GM12878 (cell line): ENCODE measurements around the gene HYDIN. TPM values are rescaled to one million over a fixed set of nuclear protein-coding genes. Genes with fewer than 3 reads are reported as not detected.
A peak's percentile ranks its signal among the peaks of the same experiment; 100 is the strongest.

Source experiments
- ATAC-seq: fragments of 200-7000 bp; cut with Tn5 transposase; 3 replicates; pipeline ENCODE4 v1.9.1; 2020; ENCODE audit warnings: mild to moderate bottlenecking, moderate library complexity
- BruUV-seq: library from RNA; stranded (reverse); fragments of 400-500 nt; replicated peaks from 2 replicates; lab custom pipeline; 2021; lab: Mats Ljungman, UMichigan
- CTCF ChIA-PET: fragments of 300-600 bp; sonication (Branson Sonifier 250); formaldehyde crosslinking; extraction: SDS; loops from one replicate; lab custom pipeline; 2021; ENCODE audit warnings: inconsistent platforms; lab: Yijun Ruan, JAX
- POLR2A ChIA-PET: fragments of 350-600 bp; formaldehyde crosslinking; extraction: SDS; loops from one replicate; lab custom pipeline; 2021; ENCODE audit warnings: inconsistent platforms; lab: Charles Lee
- RAD21 ChIA-PET: fragments of 300-600 bp; sonication (Branson Sonifier 250); formaldehyde crosslinking; loops from one replicate; lab custom pipeline; 2023; ENCODE audit warnings: antibody characterized with exemption; ENCODE audit not compliant: unreplicated experiment; lab: Charles Lee
- SMC1A ChIA-PET: fragments of 300-600 bp; sonication (Branson Sonifier 250); formaldehyde crosslinking; loops from one replicate; lab custom pipeline; 2023; ENCODE audit not compliant: unreplicated experiment, uncharacterized antibody; lab: Charles Lee
- DNase-seq: peaks from one replicate; pipeline ENCODE4 v3.0.0-alpha.2; 2011; ENCODE audit warnings: low read depth, low spot score
- FAIRE-seq: peaks from 3 replicates; lab custom pipeline; 2011; peaks lifted over from hg19 to GRCh38; lab: Jason Lieb, UNC
- H2AFZ ChIP-seq: 2 replicates; pipeline ENCODE4 v1.6.0; 2011; ENCODE audit warnings: low read depth, low read length, control low read depth; ENCODE audit not compliant: control insufficient read depth
- H3K27ac ChIP-seq: 2 replicates; pipeline ENCODE4 v1.5.1; 2011; ENCODE audit warnings: control low read depth; ENCODE audit not compliant: control insufficient read depth, insufficient read depth
- H3K27me3 ChIP-seq, 2 experiments: replicated peaks in 1 of 2; 2 replicates each; pipeline versions ENCODE4 v1.6.0 to v1.6.1; 2011; ENCODE audit warnings: low read length in 1 of 2; ENCODE audit not compliant: control insufficient read depth in 2 of 2, insufficient read depth in 2 of 2
- H3K36me3 ChIP-seq, 2 experiments: 2 replicates each; pipeline ENCODE4 v1.5.1; 2011; ENCODE audit warnings: low read length in 1 of 2; ENCODE audit not compliant: control insufficient read depth in 2 of 2, insufficient read depth in 2 of 2
- H3K4me1 ChIP-seq: 2 replicates; pipeline ENCODE4 v1.6.1; 2011; ENCODE audit warnings: mild to moderate bottlenecking, low read length, moderate library complexity, mixed read lengths; ENCODE audit not compliant: control insufficient read depth, insufficient read depth
- H3K4me2 ChIP-seq: 2 replicates; pipeline ENCODE4 v1.6.0; 2011; ENCODE audit warnings: control low read depth; ENCODE audit not compliant: control insufficient read depth, insufficient read depth
- H3K4me3 ChIP-seq: fragments of 200-600 bp; sonication (generic); 2 replicates; pipeline ENCODE4 v1.5.1; 2016
- H3K79me2 ChIP-seq: 2 replicates; pipeline ENCODE4 v1.6.0; 2011; ENCODE audit warnings: low read length; ENCODE audit not compliant: control insufficient read depth, insufficient read depth
- H3K9ac ChIP-seq: 2 replicates; pipeline ENCODE4 v1.8.0; 2011; ENCODE audit warnings: low read length, control low read depth, mixed read lengths; ENCODE audit not compliant: control insufficient read depth, insufficient read depth
- H3K9me3 ChIP-seq: replicated peaks from 3 replicates; pipeline ENCODE4 v1.5.1; 2011; ENCODE audit warnings: mild to moderate bottlenecking, low read length; ENCODE audit not compliant: control insufficient read depth, insufficient read depth
- H4K20me1 ChIP-seq: 2 replicates; pipeline ENCODE4 v1.6.0; 2011; ENCODE audit not compliant: control insufficient read depth, insufficient read depth
- BMI1 ChIP-seq: fragments of 450-650 bp; IDR thresholded peaks from 2 replicates; pipeline ENCODE4 v1.6.1; 2016; ENCODE audit warnings: mild to moderate bottlenecking, moderate library complexity, borderline replicate concordance
- CTCF ChIP-seq, 3 experiments: IDR thresholded peaks in 2 of 3; conservative IDR thresholded peaks in 1 of 3; 2 replicates each; pipeline ENCODE4 v1.5.1; 2011; ENCODE audit warnings: low read depth in 3 of 3, low read length in 3 of 3, mild to moderate bottlenecking in 3 of 3, control low read depth in 2 of 3, moderate library complexity in 2 of 3, inconsistent platforms in 1 of 3, mixed read lengths in 1 of 3; ENCODE audit not compliant: control insufficient read depth in 2 of 3, insufficient read depth in 1 of 3; ENCODE audit errors: extremely low read depth in 1 of 3
- DPF2 ChIP-seq: fragments of 450-650 bp; IDR thresholded peaks from 2 replicates; pipeline ENCODE4 v1.6.1; 2017; ENCODE audit warnings: mild to moderate bottlenecking
- ETV6 ChIP-seq, 2 experiments: fragments of 450-650 bp in 1 of 2; IDR thresholded peaks in 1 of 2; conservative IDR thresholded peaks in 1 of 2; 2 replicates each; pipeline ENCODE4 v1.6.1; 2014; ENCODE audit warnings: antibody characterized with exemption in 1 of 2, borderline replicate concordance in 1 of 2, low read depth in 1 of 2, mild to moderate bottlenecking in 1 of 2, moderate library complexity in 1 of 2
- HDAC6 ChIP-seq: fragments of 200-600 bp; sonication (generic); IDR thresholded peaks from one replicate; pipeline ENCODE4 v1.8.0; 2017; ENCODE audit warnings: antibody characterized with exemption; ENCODE audit not compliant: unreplicated experiment
- JUNB ChIP-seq: IDR thresholded peaks from 2 replicates; pipeline ENCODE4 v1.6.1; 2016; ENCODE audit warnings: antibody characterized with exemption, mild to moderate bottlenecking
- POLR2AphosphoS2 ChIP-seq: IDR thresholded peaks from 2 replicates; pipeline ENCODE4 v1.6.1; 2011; ENCODE audit warnings: low read depth, mild to moderate bottlenecking, low read length, improper control_type of control experiment, moderate library complexity
- SMC3 ChIP-seq: IDR thresholded peaks from 2 replicates; pipeline ENCODE4 v1.6.1; 2011; ENCODE audit warnings: low read length, improper control_type of control experiment, borderline replicate concordance
- SP1 ChIP-seq: IDR thresholded peaks from one replicate; pipeline ENCODE4 v1.6.1; 2011; ENCODE audit warnings: low read depth, low read length
- TBL1XR1 ChIP-seq: IDR thresholded peaks from 2 replicates; pipeline ENCODE4 v1.6.1; 2012; ENCODE audit warnings: low read depth, low read length, improper control_type of control experiment
- YBX1 ChIP-seq: fragments of 450-650 bp; IDR thresholded peaks from 2 replicates; pipeline ENCODE4 v1.6.1; 2016; ENCODE audit warnings: antibody characterized with exemption
- ZBED1 ChIP-seq: IDR thresholded peaks from 2 replicates; pipeline ENCODE4 v1.6.1; 2016; ENCODE audit warnings: borderline replicate concordance
- WGBS: methylation state at CpG from one replicate; pipeline ENCODE4 v1.1.6; 2016; ENCODE audit warnings: low lambda C conversion rate; ENCODE audit not compliant: insufficient replicate concordance, insufficient coverage; ENCODE audit errors: missing lambda C conversion rate; 5-methylcytosine and 5-hydroxymethylcytosine counted together
- in situ Hi-C: fragments of 300-500 bp; cut with MboI; formaldehyde crosslinking; loops from 9 replicates; pipeline ENCODE4 v1.14.3; 2018; ENCODE audit warnings: mixed read lengths
- intact Hi-C: fragments of 100-400 bp; cut with micrococcal nuclease; formaldehyde crosslinking; loops from one replicate; pipeline ENCODE4 v1.14.2; 2022; ENCODE audit not compliant: unreplicated experiment
- polyA plus RNA-seq, 11 experiments: library from polyadenylated mRNA; depleted of rRNA in 4 of 11; unstranded in 6 of 11; stranded (reverse) in 5 of 11; fragments of >200 nt; fragmentation: Nextera tagmentation in 4 of 11; fragmentation: Illumina TruSeq in 1 of 11; extraction: Ambion mirVana in 4 of 11; extraction: Trizol in 1 of 11; gene quantifications; 1 replicate in 1 of 11; 2 replicates in 10 of 11; pipeline versions ENCODE4 v1.2.1 to v1.2.3, GENCODE V29; 2011 to 2016; ENCODE audit warnings: inconsistent platforms in 2 of 11, missing spikeins in 2 of 11, low read depth in 1 of 11
- total RNA-seq, 4 experiments: library from RNA; depleted of rRNA in 3 of 4; stranded (reverse); fragments of >200 nt in 3 of 4; fragmentation: Illumina TruSeq in 1 of 4; extraction: Trizol in 1 of 4; gene quantifications; 2 replicates each; pipeline versions ENCODE4 v1.2.1 to v1.2.3, GENCODE V29; 2013 to 2021

HYDIN gene
- total and polyA plus RNA-seq, 10 of the 15 experiments (the other 5 are each of a cell fraction or from before 2014, with no cell fraction given): 0.01 to 0.30 (median 0.10) TPM; not detected in 7

DNA sequence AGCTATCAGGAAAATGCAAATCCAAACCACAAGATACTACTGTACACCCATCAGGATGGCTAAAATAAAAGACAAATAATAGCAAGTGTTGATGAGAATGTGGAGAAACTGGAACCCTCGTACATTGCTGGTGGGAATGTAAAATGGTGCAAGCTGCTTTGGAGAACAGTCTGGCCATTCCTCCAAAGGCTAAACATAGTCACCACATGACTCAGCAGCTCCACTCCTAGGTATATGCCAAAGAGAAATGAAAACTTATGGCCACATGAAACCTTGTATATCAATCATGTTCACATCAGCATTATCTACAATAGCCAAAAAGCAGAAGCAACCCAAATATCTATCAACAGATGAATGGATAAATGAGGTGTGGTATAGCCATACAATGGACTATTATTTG, 458.0 kb downstream of the HYDIN start:
- H3K9me3 ChIP-seq: no peaks in the 10 kb centered on the region
- no peaks in the 10 kb centered on the region for H3K79me2 ChIP-seq
- in situ Hi-C loops: no loop called here
- H2AFZ ChIP-seq: no peak overlapping the region
- BruUV-seq: no TSS peak
- WGBS: 95% methylated on average over 1 of the region's 1 CpG
- H3K4me2 ChIP-seq: no peak overlapping the region
- ChIA-PET RAD21 (no interaction called here), SMC1A (interaction anchor here (0.7 to 0.8 kb wide), 2 partner anchors 94 to 119 kb away, joined by 3 read pairs; no protein-coding TSS in a partner anchor), POLR2A (no interaction called here), CTCF (interaction anchor here (1.4 to 2.8 kb wide), 3 partner anchors 9 to 842 kb away, joined by 4 to 19 read pairs (median 6); no protein-coding TSS in a partner anchor)
- no peak for FAIRE-seq
- H3K4me3 ChIP-seq: no peak overlapping the region
- H4K20me1 ChIP-seq: no peaks in the 10 kb centered on the region
- intact Hi-C loops: loop anchor here (1.0 to 10.0 kb wide), 2 partner anchors 22 to 178 kb away; no protein-coding TSS in a partner anchor
- H3K9ac ChIP-seq: no peak overlapping the region
- no peak overlapping the region for H3K27ac ChIP-seq
- no peak for ATAC-seq
- peaks cover 8 to 13% of the 10 kb centered on the region in 2 experiments; a peak in 3 of 4 replicates for H3K36me3 ChIP-seq
- TF ChIP-seq POLR2AphosphoS2 (no peak), BMI1 (no peak)
- no peaks in the 10 kb centered on the region for H3K27me3 ChIP-seq
- no peak for DNase-seq
- H3K4me1 ChIP-seq: no peaks in the 10 kb centered on the region

GRCh38 chr16:70770626-70771552, 459.6 kb downstream of the HYDIN start:
- H3K4me3 ChIP-seq: no peak overlapping the region
- POLR2A ChIA-PET: interaction anchor here (0.6 to 0.8 kb wide), 3 partner anchors 9 to 37 kb away, joined by 3 to 7 read pairs (median 4); no protein-coding TSS in a partner anchor
- intact Hi-C loops: loop anchor here (1.0 to 10.0 kb wide), 2 partner anchors 90 to 176 kb away; no protein-coding TSS in a partner anchor
- no peak overlapping the region for H2AFZ ChIP-seq
- no TSS peak for BruUV-seq
- FAIRE-seq (no peak), DNase-seq (no peak), ATAC-seq (peak; percentile 97)
- H3K4me2 ChIP-seq: no peak overlapping the region
- 71% methylated on average over 15 of the region's 15 CpGs for WGBS
- no peak overlapping the region for H3K9ac ChIP-seq
- no peaks in the 10 kb centered on the region for H3K79me2 ChIP-seq
- no peaks in the 10 kb centered on the region for H3K27me3 ChIP-seq
- no peaks in the 10 kb centered on the region for H3K9me3 ChIP-seq
- H3K36me3 ChIP-seq: peaks cover 9 to 11% of the 10 kb centered on the region in 2 experiments; a peak in 3 of 4 replicates
- in situ Hi-C loops: no loop called here
- no peaks in the 10 kb centered on the region for H3K4me1 ChIP-seq
- SMC1A ChIA-PET: interaction anchor here (0.6 to 1.6 kb wide), 9 partner anchors 14 to 843 kb away, joined by 3 to 6 read pairs (median 3); no protein-coding TSS in a partner anchor
- CTCF ChIA-PET: interaction anchor here (0.5 to 2.8 kb wide), 46 partner anchors 9 to 1242 kb away, joined by 3 to 19 read pairs (median 4); partner anchors contain the start of genes DDX19A and IL34
- no peak overlapping the region for H3K27ac ChIP-seq
- RAD21 ChIA-PET: interaction anchor here (0.8 to 1.2 kb wide), 11 partner anchors 9 to 541 kb away, joined by 3 to 7 read pairs (median 3); partner anchors contain the start of gene CMTR2
- no peaks in the 10 kb centered on the region for H4K20me1 ChIP-seq
- no peak for TF ChIP-seq ZBED1
- TF ChIP-seq TBL1XR1: no peak
- no peak for TF ChIP-seq HDAC6
- no peak for TF ChIP-seq DPF2
- no peak for TF ChIP-seq JUNB
- TF ChIP-seq SMC3: peak; percentile 50
- no peak for TF ChIP-seq YBX1
- peak; percentile 13 for TF ChIP-seq SP1
- no peak for TF ChIP-seq ETV6 (conservative IDR thresholded peaks at IDR 0.05 in 1 of 2, IDR thresholded peaks at IDR 0.05 in 1 of 2; ENCODE audit: borderline replicate concordance in 1 of 2, low read depth in 1 of 2)
- TF ChIP-seq CTCF (IDR thresholded peaks at IDR 0.05 in 2 of 3, conservative IDR thresholded peaks at IDR 0.05 in 1 of 3; ENCODE audit: control insufficient read depth in 2 of 3, extremely low read depth in 1 of 3, insufficient read depth in 1 of 3, low read depth in 3 of 3, low read length in 3 of 3): peak; percentile 77 to 97 (median 91)
